HepG2 (cell line): ENCODE data around the gene SLC48A1. TPM values are rescaled to one million over a fixed set of nuclear protein-coding genes. Genes with fewer than 3 reads are reported as not detected.

Source experiments
- ATAC-seq: fragments of 200-7000 bp; cut with Tn5 transposase; 3 replicates; pipeline ENCODE4 v1.9.1; 2020; ENCODE audit warnings: mild to moderate bottlenecking, moderate library complexity
- BruUV-seq: library from RNA; stranded (reverse); fragments of 400-500 nt; replicated peaks from 2 replicates; lab custom pipeline; 2021; lab: Mats Ljungman, UMichigan
- CTCF ChIA-PET: fragments of 300-600 bp; formaldehyde crosslinking; extraction: SDS; loops from one replicate; lab custom pipeline; 2021; ENCODE audit warnings: low total read pairs, inconsistent platforms, low intra/inter-chr PET ratio; lab: Yijun Ruan, JAX
- POLR2A ChIA-PET: fragments of 350-600 bp; sonication (Branson Sonifier 250); formaldehyde crosslinking; loops from one replicate; lab custom pipeline; 2020; ENCODE audit warnings: antibody characterized with exemption, inconsistent platforms; lab: Yijun Ruan, JAX
- DNase-seq: peaks from one replicate; pipeline ENCODE4 v3.0.0-alpha.2; 2015; ENCODE audit warnings: low spot score
- FAIRE-seq: peaks from 3 replicates; lab custom pipeline; 2011; peaks lifted over from hg19 to GRCh38; lab: Jason Lieb, UNC
- H2AFZ ChIP-seq: one replicate; pipeline ENCODE4 v1.6.1; 2011; ENCODE audit warnings: low read length, inconsistent platforms
- H3K27ac ChIP-seq: fragments of 300-600 bp; 3 replicates; pipeline ENCODE4 v1.8.0; 2011; ENCODE audit warnings: mixed run types, mild to moderate bottlenecking, mixed read lengths, low read length, inconsistent platforms; ENCODE audit not compliant: insufficient read depth; ENCODE audit errors: extremely low read length
- H3K27me3 ChIP-seq, 2 experiments: fragments of 200-600 bp in 1 of 2; 2 replicates in 1 of 2; 3 replicates in 1 of 2; pipeline versions ENCODE4 v1.6.0 to v1.8.0; 2011; ENCODE audit warnings: low read length in 2 of 2, mild to moderate bottlenecking in 2 of 2, moderate library complexity in 2 of 2, inconsistent platforms in 1 of 2; ENCODE audit not compliant: insufficient read depth in 2 of 2, control insufficient read depth in 1 of 2
- H3K36me3 ChIP-seq, 2 experiments: fragments of 200-600 bp in 1 of 2; replicated peaks in 1 of 2; 2 replicates in 1 of 2; 3 replicates in 1 of 2; pipeline versions ENCODE4 v1.5.1 to v1.8.0; 2011; ENCODE audit warnings: low read length in 2 of 2, inconsistent platforms in 1 of 2; ENCODE audit not compliant: insufficient read depth in 2 of 2, control insufficient read depth in 1 of 2
- H3K4me1 ChIP-seq: 2 replicates; pipeline ENCODE4 v1.5.1; 2012; ENCODE audit warnings: low read length, inconsistent platforms; ENCODE audit not compliant: insufficient read depth
- H3K4me2 ChIP-seq: 2 replicates; pipeline ENCODE4 v1.6.0; 2011; ENCODE audit warnings: low read depth, low read length, inconsistent platforms
- H3K4me3 ChIP-seq, 3 experiments: fragments of 200-600 bp in 1 of 3; sonication (generic), shearing (Covaris generic) in 1 of 3; replicated peaks in 1 of 3; 2 replicates each; pipeline ENCODE4 v1.5.1; 2011 to 2016; ENCODE audit warnings: low read length in 3 of 3, inconsistent platforms in 2 of 3, low read depth in 2 of 3, mild to moderate bottlenecking in 2 of 3, control low read depth in 1 of 3, mixed read lengths in 1 of 3; ENCODE audit not compliant: insufficient read depth in 1 of 3
- H3K79me2 ChIP-seq: one replicate; pipeline ENCODE4 v1.6.1; 2011; ENCODE audit warnings: low read length, inconsistent platforms; ENCODE audit not compliant: insufficient read depth
- H3K9ac ChIP-seq: 2 replicates; pipeline ENCODE4 v1.6.0; 2011; ENCODE audit warnings: mild to moderate bottlenecking, low read depth, low read length, inconsistent platforms; ENCODE audit not compliant: insufficient read depth
- H3K9me3 ChIP-seq: 2 replicates; pipeline ENCODE4 v1.5.1; 2012; ENCODE audit warnings: mild to moderate bottlenecking, low read length
- H4K20me1 ChIP-seq: 2 replicates; pipeline ENCODE4 v1.6.0; 2011; ENCODE audit warnings: inconsistent platforms, mild to moderate bottlenecking, low read length, moderate library complexity; ENCODE audit not compliant: insufficient read depth
- BATF2 ChIP-seq: sonication (generic); formaldehyde crosslinking; IDR thresholded peaks from 2 replicates; pipeline ENCODE4 v1.8.0; 2022; ENCODE audit warnings: mild to moderate bottlenecking, missing genetic modification reagents, moderate library complexity
- FOSL1 ChIP-seq: sonication (generic); formaldehyde crosslinking; IDR thresholded peaks from 2 replicates; pipeline ENCODE4 v1.9.0; 2021; ENCODE audit warnings: missing genetic modification reagents, borderline replicate concordance
- GABPB1 ChIP-seq: IDR thresholded peaks from 2 replicates; pipeline ENCODE4 v1.6.1; 2016; ENCODE audit warnings: mild to moderate bottlenecking, missing genetic modification reagents, moderate library complexity, missing compliant biosample characterization
- HOXA5 ChIP-seq: sonication (generic); formaldehyde crosslinking; IDR thresholded peaks from 2 replicates; pipeline ENCODE4 v1.4.0; 2020; ENCODE audit warnings: missing genetic modification reagents
- KDM5B ChIP-seq: sonication (generic); formaldehyde crosslinking; IDR thresholded peaks from 2 replicates; pipeline ENCODE4 v1.4.0; 2020; ENCODE audit warnings: missing genetic modification reagents, mild to moderate bottlenecking, borderline replicate concordance
- NCOA1 ChIP-seq: sonication (generic); formaldehyde crosslinking; IDR thresholded peaks from 2 replicates; pipeline ENCODE4 v1.9.0; 2021; ENCODE audit warnings: missing genetic modification reagents
- PTBP1 ChIP-seq: fragments of 200-400 bp; formaldehyde crosslinking; IDR thresholded peaks from 2 replicates; pipeline ENCODE4 v1.6.1; 2018; ENCODE audit warnings: low read length, low read depth; ENCODE audit not compliant: poor library complexity, severe bottlenecking
- RARG ChIP-seq: sonication (generic); formaldehyde crosslinking; IDR thresholded peaks from 2 replicates; pipeline ENCODE4 v1.4.0; 2020; ENCODE audit warnings: low read depth, mild to moderate bottlenecking, missing genetic modification reagents
- SATB2 ChIP-seq: sonication (generic); formaldehyde crosslinking; IDR thresholded peaks from 2 replicates; pipeline ENCODE4 v1.5.0; 2020; ENCODE audit warnings: missing genetic modification reagents
- SKI ChIP-seq: fragments of 450-650 bp; IDR thresholded peaks from one replicate; pipeline ENCODE4 v1.6.1; 2018; ENCODE audit warnings: mild to moderate bottlenecking; ENCODE audit not compliant: partially characterized antibody
- SMAD3 ChIP-seq: sonication (generic); formaldehyde crosslinking; IDR thresholded peaks from 2 replicates; pipeline ENCODE4 v1.4.0; 2020; ENCODE audit warnings: missing genetic modification reagents
- ZNF639 ChIP-seq: conservative IDR thresholded peaks from 2 replicates; pipeline ENCODE4 v1.6.1; 2018; ENCODE audit warnings: missing genetic modification reagents
- ZNF770 ChIP-seq: sonication (generic); formaldehyde crosslinking; IDR thresholded peaks from 2 replicates; pipeline ENCODE4 v1.5.0; 2020; ENCODE audit warnings: mild to moderate bottlenecking, missing genetic modification reagents
- ZNF816 ChIP-seq: sonication (generic); formaldehyde crosslinking; IDR thresholded peaks from 2 replicates; pipeline ENCODE4 v1.8.0; 2022; ENCODE audit warnings: missing genetic modification reagents, mild to moderate bottlenecking, borderline replicate concordance
- WGBS: methylation state at CpG from one replicate; pipeline ENCODE4 v1.1.6; 2017; ENCODE audit warnings: low lambda C conversion rate; 5-methylcytosine and 5-hydroxymethylcytosine counted together
- in situ Hi-C: cut with HindIII; loops from 2 replicates; pipeline ENCODE4 v1.10.0; 2017; ENCODE audit warnings: low pct_unique_long_range_greater_than_20kb; ENCODE audit not compliant: extremely low pct_ligation_motif_present
- intact Hi-C: fragments of 100-400 bp; cut with micrococcal nuclease; formaldehyde crosslinking; loops from one replicate; pipeline ENCODE4 v1.10.0; 2022; ENCODE audit not compliant: unreplicated experiment
- polyA plus RNA-seq, 8 experiments: library from polyadenylated mRNA; depleted of rRNA in 3 of 8; stranded (reverse) in 7 of 8; unstranded in 1 of 8; fragments of >200 nt; fragmentation: Illumina TruSeq in 4 of 8; extraction: Trizol in 4 of 8; gene quantifications; 2 replicates each; pipeline versions ENCODE4 v1.2.1 to v1.2.3, GENCODE V29; 2011 to 2016; ENCODE audit warnings: low read depth in 4 of 8, missing spikeins in 1 of 8, mixed read lengths in 1 of 8; ENCODE audit not compliant: insufficient read depth in 1 of 8
- total RNA-seq, 5 experiments: library from RNA; depleted of rRNA; stranded (reverse); fragments of >200 nt; fragmentation: Illumina TruSeq; extraction: Trizol; gene quantifications; 2 replicates each; pipeline ENCODE4 v1.2.3, GENCODE V29; 2016; ENCODE audit warnings: low read depth in 1 of 5

Gene SLC48A1
- total and polyA plus RNA-seq, 2 of the 13 experiments (the other 11 are each of a cell fraction or from before 2014, with no cell fraction given) = 2.2 to 3.7 TPM

GRCh38 chr12:47751561-47751960 is 21.5 kb upstream of the SLC48A1 start:
- no TSS peak for BruUV-seq
- no peak overlapping the region for H3K9ac ChIP-seq
- DNase-seq = no peak
- no peak overlapping the region for H3K4me3 ChIP-seq
- peaks cover 22% of the 10 kb centered on the region for H3K4me1 ChIP-seq
- ChIA-PET CTCF (no interaction called here), POLR2A (no interaction called here)
- TF ChIP-seq ZNF816 (no peak), ZNF770 (CRISPR knock-in tag) (peak; percentile 44; the same call in 1 of the 2 replicates), SMAD3 (CRISPR knock-in tag) (no peak), GABPB1 (peak; percentile 28; the same call in 1 of the 2 replicates), RARG (CRISPR knock-in tag) (no peak)
- ATAC-seq = peak; percentile 9; the same call in 1 of the 3 replicates
- H3K79me2 ChIP-seq = no peaks in the 10 kb centered on the region
- no peaks in the 10 kb centered on the region for H3K9me3 ChIP-seq
- no peaks in the 10 kb centered on the region for H4K20me1 ChIP-seq
- no peaks in the 10 kb centered on the region for H3K36me3 ChIP-seq
- H2AFZ ChIP-seq = no peak overlapping the region
- H3K4me2 ChIP-seq = no peak overlapping the region
- WGBS = 0% methylated on average over 2 of the region's 9 CpGs
- intact Hi-C loops (no loop called here), in situ Hi-C loops (no loop called here)
- no peak for FAIRE-seq
- peaks cover 15 to 51% of the 10 kb centered on the region in 2 experiments; a peak in 4 of 5 replicates for H3K27me3 ChIP-seq
- no peak overlapping the region for H3K27ac ChIP-seq

GRCh38 chr12:47752121-47752520 is 20.9 kb upstream of the SLC48A1 start:
- Histone ChIP-seq H3K79me2 (no peaks in the 10 kb centered on the region), H2AFZ (no peak overlapping the region), H3K9me3 (no peaks in the 10 kb centered on the region), H3K9ac (no peak overlapping the region), H4K20me1 (no peaks in the 10 kb centered on the region), H3K4me2 (no peak overlapping the region), H3K4me3 (no peak overlapping the region), H3K27ac (no peak overlapping the region), H3K27me3 (peaks cover 13 to 48% of the 10 kb centered on the region in 2 experiments; a peak in 4 of 5 replicates), H3K4me1 (peaks cover 22% of the 10 kb centered on the region), H3K36me3 (no peaks in the 10 kb centered on the region)
- ChIA-PET CTCF (no interaction called here), POLR2A (interaction anchor here (0.6 kb wide), 1 partner anchor 28 kb away, joined by 3 read pairs; no protein-coding TSS in a partner anchor)
- intact Hi-C loops = no loop called here
- ATAC-seq = no peak
- no peak for FAIRE-seq
- WGBS = 49% methylated on average over 4 of the region's 4 CpGs
- DNase-seq = no peak
- no TSS peak for BruUV-seq
- in situ Hi-C loops = no loop called here
- TF ChIP-seq FOSL1 (no peak), SKI (no peak), NCOA1 (CRISPR knock-in tag) (no peak), ZNF639 (CRISPR knock-in tag) (no peak), KDM5B (CRISPR knock-in tag) (no peak), SATB2 (no peak), BATF2 (CRISPR knock-in tag) (no peak), PTBP1 (no peak), HOXA5 (CRISPR knock-in tag) (no peak)
